SK-N-SH (cell line): ENCODE results near the gene RPEL1. TPM values are rescaled to one million over a fixed set of nuclear protein-coding genes. Genes with fewer than 3 reads are reported as not detected.

Experiments
- CTCF ChIA-PET: fragments of 300-600, 350-600 bp; formaldehyde crosslinking; extraction: SDS; loops from one replicate; lab custom pipeline; 2021; lab: Yijun Ruan, JAX
- POLR2A ChIA-PET: fragments of 350-600 bp; sonication (Branson Sonifier 250); formaldehyde crosslinking; extraction: SDS; loops from one replicate; lab custom pipeline; 2020; ENCODE audit warnings: antibody characterized with exemption, inconsistent platforms; lab: Yijun Ruan, JAX
- DNase-seq: peaks from one replicate; pipeline ENCODE4 v3.0.0; 2012
- H2AFZ ChIP-seq: fragments of 200-600 bp; sonication (generic); 2 replicates; pipeline ENCODE4 v1.8.1; 2016; ENCODE audit warnings: antibody characterized with exemption, mild to moderate bottlenecking, low read depth
- H3F3A ChIP-seq: fragments of 200-600 bp; sonication (generic); replicated peaks from 2 replicates; pipeline ENCODE3; 2016; ENCODE audit warnings: antibody characterized with exemption, mild to moderate bottlenecking; ENCODE audit not compliant: insufficient read depth
- H3K27ac ChIP-seq, 2 experiments: fragments of 200-500 bp in 1 of 2; fragments of 200-600 bp in 1 of 2; sonication (Bioruptor generic) in 1 of 2; sonication (generic), shearing (Covaris generic) in 1 of 2; 2 replicates each; pipeline versions ENCODE4 v1.5.1 to v1.6.1; 2014 to 2016; ENCODE audit warnings: low read depth in 2 of 2, inconsistent platforms in 1 of 2, low read length in 1 of 2, mild to moderate bottlenecking in 1 of 2, mixed read lengths in 1 of 2
- H3K27me3 ChIP-seq: fragments of 200-600 bp; sonication (generic), shearing (Covaris generic); 2 replicates; pipeline ENCODE4 v1.6.1; 2016; ENCODE audit warnings: mixed run types; ENCODE audit not compliant: insufficient read depth
- H3K36me3 ChIP-seq, 2 experiments: fragments of 200-500 bp in 1 of 2; fragments of 200-600 bp in 1 of 2; sonication (Bioruptor generic) in 1 of 2; sonication (generic) in 1 of 2; replicated peaks in 1 of 2; 2 replicates each; pipeline versions ENCODE3 to v1.5.1; 2014 to 2016; ENCODE audit warnings: low read length in 1 of 2, mild to moderate bottlenecking in 1 of 2; ENCODE audit not compliant: insufficient read depth in 2 of 2, control insufficient read depth in 1 of 2
- H3K4me1 ChIP-seq, 2 experiments: fragments of 200-500 bp in 1 of 2; fragments of 200-600 bp in 1 of 2; sonication (Bioruptor generic) in 1 of 2; sonication (generic), shearing (Covaris generic) in 1 of 2; 2 replicates each; pipeline versions ENCODE4 v1.5.1 to v1.6.1; 2014 to 2016; ENCODE audit warnings: low read depth in 1 of 2, low read length in 1 of 2, mixed run types in 1 of 2; ENCODE audit not compliant: insufficient read depth in 2 of 2, control insufficient read depth in 1 of 2
- H3K4me2 ChIP-seq: fragments of 200-600 bp; sonication (generic), shearing (Covaris generic); 2 replicates; pipeline ENCODE4 v1.6.1; 2017; ENCODE audit warnings: mixed run types
- H3K4me3 ChIP-seq, 2 experiments: fragments of 200-500 bp in 1 of 2; fragments of 200-600 bp in 1 of 2; sonication (Bioruptor generic) in 1 of 2; sonication (generic), shearing (Covaris generic) in 1 of 2; 2 replicates each; pipeline versions ENCODE4 v1.5.1 to v1.8.1; 2014 to 2016; ENCODE audit warnings: low read depth in 2 of 2, inconsistent platforms in 1 of 2, low read length in 1 of 2, mild to moderate bottlenecking in 1 of 2, mixed read lengths in 1 of 2, moderate library complexity in 1 of 2
- H3K79me2 ChIP-seq: fragments of 200-600 bp; sonication (generic); 2 replicates; pipeline ENCODE4 v1.8.1; 2017; ENCODE audit warnings: mild to moderate bottlenecking; ENCODE audit not compliant: insufficient read depth
- H3K9ac ChIP-seq: fragments of 200-600 bp; sonication (generic); 2 replicates; pipeline ENCODE4 v1.6.1; 2017; ENCODE audit warnings: mixed run types
- H3K9me2 ChIP-seq: fragments of 200-600 bp; sonication (generic); 2 replicates; pipeline ENCODE4 v1.6.1; 2017; ENCODE audit warnings: mixed run types
- H3K9me3 ChIP-seq: fragments of 200-600 bp; sonication (generic); 2 replicates; pipeline ENCODE4 v1.6.1; 2017; ENCODE audit warnings: mixed run types, mild to moderate bottlenecking, moderate library complexity
- H4K20me1 ChIP-seq: fragments of 200-600 bp; sonication (generic); 2 replicates; pipeline ENCODE4 v1.6.1; 2017; ENCODE audit warnings: mild to moderate bottlenecking, mixed run types; ENCODE audit not compliant: insufficient read depth
- ELF1 ChIP-seq: IDR thresholded peaks from 2 replicates; pipeline ENCODE4 v1.4.0; 2012
- EZH2phosphoT487 ChIP-seq: fragments of 200-600 bp; sonication (generic); IDR thresholded peaks from 2 replicates; pipeline ENCODE4 v1.6.1; 2017; ENCODE audit warnings: low read depth, mixed run types, mild to moderate bottlenecking, antibody characterized with exemption, moderate library complexity, borderline replicate concordance
- FOSL2 ChIP-seq: IDR thresholded peaks from 2 replicates; pipeline ENCODE4 v1.4.0; 2012; ENCODE audit warnings: low read depth, mild to moderate bottlenecking, moderate library complexity, borderline replicate concordance
- FOXJ3 ChIP-seq: sonication (generic); formaldehyde crosslinking; IDR thresholded peaks from 2 replicates; pipeline ENCODE4 v1.5.1; 2020; ENCODE audit warnings: mild to moderate bottlenecking, missing genetic modification reagents
- GATA2 ChIP-seq: sonication (generic); formaldehyde crosslinking; IDR thresholded peaks from 2 replicates; pipeline ENCODE4 v1.5.0; 2020; ENCODE audit warnings: mild to moderate bottlenecking, missing genetic modification reagents
- JUND ChIP-seq: IDR thresholded peaks from 2 replicates; pipeline ENCODE4 v1.4.0; 2012
- NFIC ChIP-seq: IDR thresholded peaks from 2 replicates; pipeline ENCODE4 v1.4.0; 2012; ENCODE audit warnings: borderline replicate concordance
- POLR2AphosphoS5 ChIP-seq: IDR thresholded peaks from 2 replicates; pipeline ENCODE4 v1.6.1; 2012; ENCODE audit warnings: low read depth, low read length
- RAD21 ChIP-seq: IDR thresholded peaks from 2 replicates; pipeline ENCODE4 v1.6.1; 2012; ENCODE audit warnings: mild to moderate bottlenecking, low read length
- RFX5 ChIP-seq: IDR thresholded peaks from 2 replicates; pipeline ENCODE4 v1.6.1; 2012; ENCODE audit warnings: mild to moderate bottlenecking, improper control_type of control experiment, low read length
- RXRA ChIP-seq: IDR thresholded peaks from 2 replicates; pipeline ENCODE4 v1.4.0; 2012; ENCODE audit warnings: low read depth, mild to moderate bottlenecking, borderline replicate concordance
- SIN3A ChIP-seq: IDR thresholded peaks from 2 replicates; pipeline ENCODE4 v1.6.1; 2012; ENCODE audit warnings: low read depth, mild to moderate bottlenecking, low read length, moderate library complexity, borderline replicate concordance
- SMC3 ChIP-seq: IDR thresholded peaks from 2 replicates; pipeline ENCODE4 v1.6.1; 2012; ENCODE audit warnings: low read depth, low read length, improper control_type of control experiment
- TAF1 ChIP-seq: IDR thresholded peaks from 2 replicates; pipeline ENCODE4 v1.6.1; 2012; ENCODE audit warnings: low read depth, mild to moderate bottlenecking, low read length, moderate library complexity, borderline replicate concordance
- YY1 ChIP-seq: IDR thresholded peaks from 2 replicates; pipeline ENCODE4 v1.4.0; 2012; ENCODE audit warnings: low read depth, mild to moderate bottlenecking
- WGBS: methylation state at CpG from one replicate; pipeline ENCODE4 v1.1.6; 2017; ENCODE audit warnings: low lambda C conversion rate; 5-methylcytosine and 5-hydroxymethylcytosine counted together
- polyA plus RNA-seq, 3 experiments: library from polyadenylated mRNA; depleted of rRNA; stranded (reverse); fragments of >200 nt; gene quantifications; 2 replicates each; pipeline ENCODE4 v1.2.3, GENCODE V29; 2012
- TF ChIP-seq, protein P1 (sequence below): IDR thresholded peaks from 2 replicates; pipeline ENCODE4 v1.4.0; 2012; ENCODE audit warnings: low read depth, borderline replicate concordance
- TF ChIP-seq, protein P2 (sequence below): fragments of 200-600 bp; sonication (generic); IDR thresholded peaks from 2 replicates; pipeline ENCODE4 v1.6.1; 2017; ENCODE audit warnings: antibody characterized with exemption, mild to moderate bottlenecking, moderate library complexity
- TF ChIP-seq, protein P3 (sequence below): IDR thresholded peaks from 2 replicates; pipeline ENCODE4 v1.6.1; 2012; ENCODE audit warnings: mild to moderate bottlenecking, low read depth, low read length, moderate library complexity
- TF ChIP-seq, protein P4 (sequence below): IDR thresholded peaks from 2 replicates; pipeline ENCODE4 v1.4.0; 2012; ENCODE audit warnings: low read depth, borderline replicate concordance

Gene RPEL1
- polyA plus RNA-seq, 1 of the 3 experiments (the other 2 are of a cell fraction) = not detected

DNA sequence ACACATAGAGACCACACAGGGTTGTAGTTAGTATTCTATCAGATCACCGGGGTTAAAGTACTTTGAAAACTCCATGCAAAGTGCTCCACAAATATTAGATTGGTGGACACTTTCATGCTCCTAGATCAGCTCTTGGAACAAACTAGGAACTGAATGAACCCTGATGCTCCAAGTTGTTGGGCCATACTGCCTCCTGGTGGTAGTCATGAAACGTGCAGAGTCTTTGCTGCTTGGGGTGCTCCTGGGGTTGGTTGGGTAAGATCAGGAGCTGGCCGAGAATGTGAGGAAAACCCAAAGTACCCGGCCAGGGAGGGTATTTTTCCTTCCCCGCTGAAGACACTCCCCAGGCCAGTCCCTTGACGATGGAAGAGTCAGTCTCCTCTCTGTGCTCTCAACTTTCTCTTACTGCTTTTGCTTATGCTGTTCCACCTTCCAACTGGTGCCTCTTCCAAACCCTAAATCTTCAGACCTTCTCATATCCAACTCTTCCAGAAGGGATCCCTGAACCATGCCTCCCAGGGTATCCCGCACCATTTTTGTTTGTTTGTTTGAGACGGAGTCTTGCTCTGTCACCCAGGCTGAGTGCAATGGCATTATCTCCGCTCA, 918 bp upstream of the RPEL1 start:
- ChIA-PET POLR2A (no interaction called here), CTCF (interaction anchor here (0.6 to 2.3 kb wide), 45 partner anchors 9 to 499 kb away, joined by 3 to 13 read pairs (median 4); partner anchors contain the start of genes AS3MT, CNNM2 and NT5C2)
- DNase-seq = peak; percentile 80
- no peak overlapping the region; a peak in 1 of 4 replicates for H3K4me3 ChIP-seq
- H3K36me3 ChIP-seq = no peaks in the 10 kb centered on the region
- H3K9me2 ChIP-seq = no peaks in the 10 kb centered on the region
- H3F3A ChIP-seq = peaks cover 4% of the 10 kb centered on the region
- WGBS = 42% methylated on average over 9 of the region's 9 CpGs
- H3K4me2 ChIP-seq = no peak overlapping the region
- no peak overlapping the region for H3K27ac ChIP-seq
- H2AFZ ChIP-seq = no peak overlapping the region
- H3K4me1 ChIP-seq = peaks cover 3 to 11% of the 10 kb centered on the region in 2 experiments; a peak in 2 of 4 replicates
- TF ChIP-seq, protein P1, sequence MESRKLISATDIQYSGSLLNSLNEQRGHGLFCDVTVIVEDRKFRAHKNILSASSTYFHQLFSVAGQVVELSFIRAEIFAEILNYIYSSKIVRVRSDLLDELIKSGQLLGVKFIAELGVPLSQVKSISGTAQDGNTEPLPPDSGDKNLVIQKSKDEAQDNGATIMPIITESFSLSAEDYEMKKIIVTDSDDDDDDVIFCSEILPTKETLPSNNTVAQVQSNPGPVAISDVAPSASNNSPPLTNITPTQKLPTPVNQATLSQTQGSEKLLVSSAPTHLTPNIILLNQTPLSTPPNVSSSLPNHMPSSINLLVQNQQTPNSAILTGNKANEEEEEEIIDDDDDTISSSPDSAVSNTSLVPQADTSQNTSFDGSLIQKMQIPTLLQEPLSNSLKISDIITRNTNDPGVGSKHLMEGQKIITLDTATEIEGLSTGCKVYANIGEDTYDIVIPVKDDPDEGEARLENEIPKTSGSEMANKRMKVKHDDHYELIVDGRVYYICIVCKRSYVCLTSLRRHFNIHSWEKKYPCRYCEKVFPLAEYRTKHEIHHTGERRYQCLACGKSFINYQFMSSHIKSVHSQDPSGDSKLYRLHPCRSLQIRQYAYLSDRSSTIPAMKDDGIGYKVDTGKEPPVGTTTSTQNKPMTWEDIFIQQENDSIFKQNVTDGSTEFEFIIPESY = no peak
- TF ChIP-seq ELF1 = no peak
- TF ChIP-seq FOXJ3 = no peak
- no peak for TF ChIP-seq GATA2 (CRISPR knock-in tag)
- TF ChIP-seq JUND = no peak
- TF ChIP-seq SIN3A = no peak
- TF ChIP-seq RXRA = no peak
- TF ChIP-seq NFIC = no peak
- no peak for TF ChIP-seq TAF1
- peak; percentile 86 for TF ChIP-seq SMC3
- no peak for TF ChIP-seq POLR2AphosphoS5
- no peak for TF ChIP-seq EZH2phosphoT487
- TF ChIP-seq, protein P2, sequence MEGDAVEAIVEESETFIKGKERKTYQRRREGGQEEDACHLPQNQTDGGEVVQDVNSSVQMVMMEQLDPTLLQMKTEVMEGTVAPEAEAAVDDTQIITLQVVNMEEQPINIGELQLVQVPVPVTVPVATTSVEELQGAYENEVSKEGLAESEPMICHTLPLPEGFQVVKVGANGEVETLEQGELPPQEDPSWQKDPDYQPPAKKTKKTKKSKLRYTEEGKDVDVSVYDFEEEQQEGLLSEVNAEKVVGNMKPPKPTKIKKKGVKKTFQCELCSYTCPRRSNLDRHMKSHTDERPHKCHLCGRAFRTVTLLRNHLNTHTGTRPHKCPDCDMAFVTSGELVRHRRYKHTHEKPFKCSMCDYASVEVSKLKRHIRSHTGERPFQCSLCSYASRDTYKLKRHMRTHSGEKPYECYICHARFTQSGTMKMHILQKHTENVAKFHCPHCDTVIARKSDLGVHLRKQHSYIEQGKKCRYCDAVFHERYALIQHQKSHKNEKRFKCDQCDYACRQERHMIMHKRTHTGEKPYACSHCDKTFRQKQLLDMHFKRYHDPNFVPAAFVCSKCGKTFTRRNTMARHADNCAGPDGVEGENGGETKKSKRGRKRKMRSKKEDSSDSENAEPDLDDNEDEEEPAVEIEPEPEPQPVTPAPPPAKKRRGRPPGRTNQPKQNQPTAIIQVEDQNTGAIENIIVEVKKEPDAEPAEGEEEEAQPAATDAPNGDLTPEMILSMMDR = peak; percentile 92
- TF ChIP-seq, protein P3, sequence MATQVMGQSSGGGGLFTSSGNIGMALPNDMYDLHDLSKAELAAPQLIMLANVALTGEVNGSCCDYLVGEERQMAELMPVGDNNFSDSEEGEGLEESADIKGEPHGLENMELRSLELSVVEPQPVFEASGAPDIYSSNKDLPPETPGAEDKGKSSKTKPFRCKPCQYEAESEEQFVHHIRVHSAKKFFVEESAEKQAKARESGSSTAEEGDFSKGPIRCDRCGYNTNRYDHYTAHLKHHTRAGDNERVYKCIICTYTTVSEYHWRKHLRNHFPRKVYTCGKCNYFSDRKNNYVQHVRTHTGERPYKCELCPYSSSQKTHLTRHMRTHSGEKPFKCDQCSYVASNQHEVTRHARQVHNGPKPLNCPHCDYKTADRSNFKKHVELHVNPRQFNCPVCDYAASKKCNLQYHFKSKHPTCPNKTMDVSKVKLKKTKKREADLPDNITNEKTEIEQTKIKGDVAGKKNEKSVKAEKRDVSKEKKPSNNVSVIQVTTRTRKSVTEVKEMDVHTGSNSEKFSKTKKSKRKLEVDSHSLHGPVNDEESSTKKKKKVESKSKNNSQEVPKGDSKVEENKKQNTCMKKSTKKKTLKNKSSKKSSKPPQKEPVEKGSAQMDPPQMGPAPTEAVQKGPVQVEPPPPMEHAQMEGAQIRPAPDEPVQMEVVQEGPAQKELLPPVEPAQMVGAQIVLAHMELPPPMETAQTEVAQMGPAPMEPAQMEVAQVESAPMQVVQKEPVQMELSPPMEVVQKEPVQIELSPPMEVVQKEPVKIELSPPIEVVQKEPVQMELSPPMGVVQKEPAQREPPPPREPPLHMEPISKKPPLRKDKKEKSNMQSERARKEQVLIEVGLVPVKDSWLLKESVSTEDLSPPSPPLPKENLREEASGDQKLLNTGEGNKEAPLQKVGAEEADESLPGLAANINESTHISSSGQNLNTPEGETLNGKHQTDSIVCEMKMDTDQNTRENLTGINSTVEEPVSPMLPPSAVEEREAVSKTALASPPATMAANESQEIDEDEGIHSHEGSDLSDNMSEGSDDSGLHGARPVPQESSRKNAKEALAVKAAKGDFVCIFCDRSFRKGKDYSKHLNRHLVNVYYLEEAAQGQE = no peak
- TF ChIP-seq, protein P4, sequence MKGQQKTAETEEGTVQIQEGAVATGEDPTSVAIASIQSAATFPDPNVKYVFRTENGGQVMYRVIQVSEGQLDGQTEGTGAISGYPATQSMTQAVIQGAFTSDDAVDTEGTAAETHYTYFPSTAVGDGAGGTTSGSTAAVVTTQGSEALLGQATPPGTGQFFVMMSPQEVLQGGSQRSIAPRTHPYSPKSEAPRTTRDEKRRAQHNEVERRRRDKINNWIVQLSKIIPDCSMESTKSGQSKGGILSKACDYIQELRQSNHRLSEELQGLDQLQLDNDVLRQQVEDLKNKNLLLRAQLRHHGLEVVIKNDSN = no peak
- TF ChIP-seq RFX5 = no peak
- TF ChIP-seq FOSL2 = no peak
- TF ChIP-seq YY1 = no peak
- TF ChIP-seq RAD21 = peak; percentile 87
- no peaks in the 10 kb centered on the region for H3K27me3 ChIP-seq
- no peaks in the 10 kb centered on the region for H3K79me2 ChIP-seq
- no peaks in the 10 kb centered on the region for H3K9me3 ChIP-seq
- no peaks in the 10 kb centered on the region for H4K20me1 ChIP-seq
- H3K9ac ChIP-seq = no peak overlapping the region
